GM18520 (cell line): ENCODE measurements around the gene DCLRE1A.

Experiments used
- ATAC-seq: cut with Tn5 transposase; IDR thresholded peaks from one replicate; pipeline ENCODE4 v1.9.1; 2021; ENCODE audit not compliant: unreplicated experiment

DCLRE1A gene

GRCh38 chr10:113854013-113854760 is at the start of gene DCLRE1A, which contains the start of gene NHLRC2:
Gene DCLRE1A (minus strand): TSS chr10:113854082. CDS start chr10:113853182, 900 bp downstream.
Gene NHLRC2 (plus strand): TSS chr10:113854661. CDS start chr10:113854873, 212 bp downstream.
- no peak for ATAC-seq

DNA sequence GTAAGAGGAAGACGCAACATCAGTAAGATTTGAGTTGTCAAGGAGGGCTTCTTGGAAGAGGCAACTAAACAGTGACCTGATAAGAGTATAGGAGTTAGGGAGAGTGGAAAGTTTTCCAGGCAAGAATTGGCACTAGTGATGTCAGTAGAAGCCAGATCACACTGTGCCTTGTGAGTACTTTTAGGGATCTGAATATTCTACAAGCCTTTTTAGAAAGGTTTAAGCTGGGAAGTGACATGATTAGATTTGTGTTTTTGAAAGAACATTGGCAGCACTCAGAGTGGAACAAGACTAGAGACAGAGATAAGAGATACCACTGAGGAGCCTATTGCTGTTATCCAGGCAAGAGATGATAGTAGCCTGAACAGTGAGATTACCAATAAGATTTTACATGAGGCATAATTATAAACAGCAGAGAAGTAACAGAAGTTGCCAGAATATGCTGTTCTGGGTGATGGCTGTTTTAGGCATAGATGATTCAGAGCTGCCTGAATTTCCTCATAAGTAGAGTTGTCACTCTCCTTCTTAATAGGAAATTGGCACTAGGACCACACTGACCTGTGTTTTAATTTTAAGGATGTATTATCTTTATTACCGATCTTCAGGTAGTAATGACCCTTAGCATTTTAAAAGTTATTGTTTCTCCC is 46.2 kb upstream of the DCLRE1A start:
- ATAC-seq, result no peak

DNA sequence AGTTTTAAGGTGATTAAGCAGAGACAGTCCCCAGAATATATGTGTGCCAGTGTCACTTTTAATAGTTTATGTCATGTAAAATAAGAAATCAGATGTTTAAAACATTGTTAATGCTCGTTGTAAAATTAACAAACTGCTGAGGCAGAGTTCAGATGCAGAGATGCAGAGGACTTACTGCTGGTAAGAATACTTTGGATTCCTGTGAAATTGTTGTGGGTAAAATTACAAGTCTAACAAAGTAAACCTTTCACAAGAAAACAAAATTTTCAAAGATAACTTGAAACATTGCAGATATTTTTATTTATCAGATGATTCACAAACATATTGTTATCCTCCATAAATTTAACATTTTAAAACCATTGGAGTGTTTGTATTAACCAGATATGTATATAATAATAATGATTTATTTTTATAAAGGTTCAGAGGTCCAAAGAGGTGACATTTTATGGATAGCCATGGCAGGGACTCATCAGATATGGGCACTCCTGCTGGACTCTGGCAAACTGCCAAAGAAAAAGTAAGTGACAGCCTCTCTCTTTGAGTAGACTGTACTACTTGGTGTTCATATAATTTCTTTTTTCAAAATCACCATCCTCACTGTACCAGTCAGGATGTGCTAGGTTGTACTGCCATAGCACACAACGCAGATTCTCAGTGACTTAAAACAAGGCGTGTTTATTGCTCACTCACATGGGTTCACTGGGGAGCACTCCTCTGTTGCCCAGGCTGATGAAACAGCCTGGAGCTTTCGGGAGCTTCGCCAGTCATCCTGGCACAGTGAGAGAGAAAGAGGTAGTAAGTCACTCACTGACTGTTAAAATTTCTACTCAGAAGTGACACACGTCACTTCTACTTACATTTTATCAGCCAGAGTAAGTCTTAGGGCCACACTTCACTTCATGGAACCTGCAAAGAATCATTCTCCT is 44.1 kb upstream of the DCLRE1A start:
- no peak for ATAC-seq

GRCh38 chr10:113895018-113895417 is 41.1 kb upstream of the DCLRE1A start:
- no peak for ATAC-seq

DNA sequence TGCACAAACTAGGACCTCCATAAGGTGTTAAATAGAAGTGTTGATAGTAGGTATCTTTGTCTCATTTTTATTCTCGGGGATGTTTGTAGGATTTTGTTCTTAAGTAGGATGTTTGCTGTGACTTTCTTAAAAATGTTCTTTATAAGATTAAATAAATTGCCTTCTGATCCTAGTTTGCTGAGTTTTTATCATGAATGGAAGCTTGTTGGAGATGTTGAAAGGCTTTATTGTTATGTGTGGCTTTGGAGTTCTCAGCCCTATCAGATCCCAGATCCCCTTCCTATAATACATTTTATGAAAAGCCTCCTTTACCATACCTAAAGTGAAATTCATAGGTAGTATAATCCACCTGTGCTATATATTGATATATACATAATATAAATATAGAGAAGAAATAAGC is 40.7 kb upstream of the DCLRE1A start:
- ATAC-seq, result no peak

DNA sequence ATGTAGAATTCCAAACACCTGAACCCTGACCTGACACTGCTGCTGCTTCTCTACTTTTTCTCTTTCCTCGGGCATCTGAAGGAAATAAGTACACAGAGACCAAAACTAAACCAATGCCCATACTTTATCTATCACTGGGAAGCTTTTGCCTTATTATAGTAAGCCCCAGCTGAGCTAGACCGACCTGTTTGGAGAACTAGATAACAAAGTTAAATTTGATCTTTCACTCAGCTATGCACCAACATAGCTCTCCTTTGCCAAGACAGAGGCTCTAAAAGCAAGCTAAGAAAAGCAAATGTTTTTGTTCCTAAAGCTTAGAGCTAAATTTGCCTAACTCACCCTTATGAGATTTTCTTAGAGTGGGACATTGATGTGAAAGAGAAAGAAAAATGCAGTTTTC is 39.7 kb upstream of the DCLRE1A start:
- no peak for ATAC-seq

DNA sequence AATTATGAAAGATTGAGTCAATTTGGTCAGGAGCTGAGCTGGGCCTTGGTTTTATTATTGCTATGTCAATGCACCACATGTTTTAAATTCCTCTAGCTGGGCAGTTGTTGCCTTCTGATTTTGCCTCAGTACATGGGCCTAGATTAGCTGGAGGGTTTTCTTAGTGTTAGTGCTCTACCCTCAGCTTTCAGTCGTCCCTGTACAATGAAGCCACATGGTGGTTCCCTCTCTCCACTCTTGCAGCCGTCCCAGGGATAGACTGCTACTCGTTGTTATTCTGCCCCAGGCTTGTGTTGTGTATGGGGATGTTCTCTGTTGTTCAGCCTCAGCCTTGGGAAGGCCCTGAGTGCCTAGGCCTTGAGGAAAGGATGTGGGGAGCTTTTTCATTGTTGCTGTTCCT is 37.6 kb upstream of the DCLRE1A start:
- ATAC-seq, result no peak

GRCh38 chr10:113890769-113891168 is 36.9 kb upstream of the DCLRE1A start:
- ATAC-seq, result no peak

DNA sequence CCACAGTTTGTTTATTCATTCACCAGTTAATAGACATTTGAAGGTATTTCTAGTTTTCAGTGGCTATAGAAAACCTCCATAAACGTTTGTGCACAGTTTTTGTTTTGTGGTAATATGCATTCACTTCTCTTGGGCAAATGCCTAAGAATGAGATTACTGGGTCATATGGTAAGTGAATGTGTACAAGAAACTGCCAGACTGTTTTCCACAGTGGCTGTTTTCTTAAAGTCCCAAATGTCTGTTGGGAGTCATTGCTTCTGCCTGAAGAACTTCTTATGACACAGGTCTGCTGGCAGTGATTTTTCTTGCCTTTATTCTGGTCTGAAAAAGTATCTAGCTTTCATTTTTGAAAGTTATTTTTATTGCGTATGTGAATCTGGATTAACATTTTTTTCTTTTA is 36.0 kb upstream of the DCLRE1A start:
- no peak for ATAC-seq

GRCh38 chr10:113882240-113882639 is 28.4 kb upstream of the DCLRE1A start:
- no peak for ATAC-seq

DNA sequence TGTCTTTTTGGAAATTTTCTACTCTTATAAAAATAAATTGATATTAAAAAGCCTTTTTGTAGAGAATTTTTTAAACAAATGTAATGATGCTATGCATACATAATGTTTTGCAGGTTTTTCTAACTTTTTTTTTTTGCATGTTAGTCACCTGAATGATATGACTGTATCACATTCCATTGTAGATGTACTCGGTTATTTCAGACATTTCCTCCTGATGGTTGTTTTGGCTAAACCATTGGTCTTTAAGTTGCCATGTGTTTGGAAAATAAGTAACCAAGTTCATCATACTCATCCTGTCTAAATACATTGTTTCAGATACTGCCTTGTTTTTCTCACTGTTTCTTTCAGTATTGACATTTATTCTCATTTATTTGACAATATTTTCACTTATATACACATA is 26.4 kb upstream of the DCLRE1A start:
- peak; percentile 24 for ATAC-seq

GRCh38 chr10:113879691-113880090 is 25.8 kb upstream of the DCLRE1A start:
- peak; percentile 66 for ATAC-seq

DNA sequence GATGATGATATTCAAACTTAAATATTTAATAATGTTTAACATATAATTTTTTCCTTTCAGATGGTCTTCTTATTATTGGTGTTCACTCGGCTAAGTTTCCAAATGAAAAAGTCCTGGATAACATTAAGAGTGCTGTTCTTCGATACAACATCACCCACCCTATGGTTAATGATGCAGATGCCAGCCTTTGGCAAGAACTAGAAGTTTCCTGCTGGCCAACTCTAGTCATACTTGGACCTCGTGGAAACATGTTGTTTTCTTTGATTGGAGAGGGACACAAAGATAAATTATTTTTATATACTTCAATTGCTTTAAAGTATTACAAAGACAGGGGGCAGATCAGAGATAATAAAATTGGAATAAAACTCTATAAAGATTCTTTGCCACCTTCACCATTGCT is 22.6 kb upstream of the DCLRE1A start:
- no peak for ATAC-seq

- ATAC-seq, result no peak
These were observed 21.3 kb upstream of the DCLRE1A start for GRCh38 chr10:113875212-113875611.

DNA sequence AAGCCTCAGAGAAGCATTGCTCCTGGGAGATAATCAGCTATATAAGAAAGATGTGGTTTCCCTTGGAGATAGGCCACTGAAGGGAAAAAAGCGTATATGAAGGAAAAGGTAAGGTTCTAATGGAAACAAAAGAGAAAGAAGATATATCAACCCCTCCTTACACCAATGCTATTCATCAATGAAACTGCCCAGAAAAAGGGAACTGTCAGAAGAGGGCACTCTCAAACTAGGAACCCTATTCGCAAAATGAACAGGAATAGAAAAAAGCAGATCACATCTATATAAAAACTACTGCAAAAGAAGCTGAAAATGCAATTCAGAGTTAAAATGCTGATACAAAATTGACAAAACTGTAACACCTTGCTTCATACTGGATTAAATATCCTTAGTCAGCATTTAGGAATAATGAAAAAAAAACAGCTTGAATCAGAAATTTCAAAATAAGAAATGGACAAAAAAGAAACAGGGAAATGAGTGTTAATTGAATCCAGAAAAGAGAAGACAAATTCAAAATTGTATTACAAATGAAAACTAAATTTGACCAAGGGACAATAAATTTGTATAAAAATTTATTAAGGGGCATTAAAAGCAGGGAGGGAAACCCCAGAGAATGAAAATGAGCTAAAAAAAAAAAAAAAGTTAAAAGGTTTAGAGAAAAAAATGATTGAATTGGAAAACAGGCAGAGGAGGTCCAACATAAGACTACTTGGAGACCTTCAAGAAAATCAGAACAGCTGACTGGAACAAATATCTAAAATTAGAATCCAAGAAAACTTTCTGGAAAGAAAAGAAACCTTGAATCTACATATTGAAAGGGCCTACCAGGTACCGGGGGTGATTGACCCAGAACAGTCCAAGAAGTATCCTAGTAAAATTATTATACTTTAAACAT is 18.5 kb upstream of the DCLRE1A start:
- ATAC-seq, result no peak

GRCh38 chr10:113869789-113870188 is 15.9 kb upstream of the DCLRE1A start:
- ATAC-seq, result no peak

DNA sequence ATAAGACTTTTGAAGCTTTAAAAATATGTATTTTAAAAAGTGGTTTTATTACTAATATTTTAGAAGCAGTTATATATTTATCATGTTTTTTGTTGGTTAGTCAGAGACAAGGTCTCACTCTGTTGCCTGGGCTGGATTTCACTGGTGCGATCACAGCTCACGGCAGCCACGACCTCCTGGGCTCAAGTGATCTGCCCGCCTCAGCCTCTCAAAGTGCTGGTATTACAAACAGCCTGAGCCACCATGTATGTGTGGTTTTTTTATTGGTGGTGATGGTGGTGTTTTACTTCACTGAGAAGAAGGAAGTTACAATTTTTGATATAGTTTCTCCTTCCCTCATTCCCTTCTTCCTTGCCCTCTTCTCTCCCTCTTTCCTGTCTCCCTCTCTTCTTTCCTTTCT is 14.0 kb upstream of the DCLRE1A start:
- no peak for ATAC-seq

DNA sequence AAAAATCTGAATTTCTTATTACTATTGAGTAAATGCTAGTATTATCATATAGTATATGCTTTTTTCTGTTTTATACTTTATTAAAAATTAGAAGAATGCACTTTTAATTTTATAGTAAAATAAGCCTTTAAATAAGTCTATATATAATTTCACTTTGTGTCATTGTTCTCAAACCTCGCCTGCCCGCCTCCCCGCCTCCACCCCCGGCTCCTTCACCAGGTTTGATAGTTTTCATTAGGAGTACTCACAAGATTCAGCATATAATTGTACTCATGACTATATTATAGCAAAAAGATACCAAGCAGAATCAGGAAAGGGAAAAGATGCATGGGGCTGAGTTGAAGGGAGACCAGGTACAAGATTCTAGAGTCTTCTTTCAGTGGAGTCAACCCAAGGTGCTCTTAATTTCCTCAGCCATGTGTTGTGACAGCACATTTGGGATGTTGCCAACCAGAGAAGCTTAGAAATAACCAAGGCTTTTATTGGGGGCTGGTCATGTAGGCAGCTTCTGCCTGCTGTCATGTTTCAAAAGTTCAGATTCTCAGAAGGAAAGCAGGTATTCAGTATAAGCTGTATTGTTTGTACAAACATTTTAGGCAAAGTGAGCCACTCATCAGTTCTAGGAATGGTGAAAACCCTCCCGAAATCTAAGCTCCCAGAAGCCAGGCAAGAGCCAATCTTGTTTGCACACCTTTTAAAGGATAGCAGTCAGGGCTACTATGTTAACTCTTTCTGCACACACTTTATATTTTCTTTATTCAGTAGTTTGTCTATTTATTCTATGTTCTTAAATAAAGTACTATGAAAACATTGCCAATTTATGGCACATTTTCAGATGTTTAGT is 12.9 kb upstream of the DCLRE1A start:
- no peak for ATAC-seq

- no peak for ATAC-seq
These were observed 12.0 kb upstream of the DCLRE1A start for GRCh38 chr10:113865901-113866300.

- ATAC-seq, result no peak
These were observed 5.4 kb upstream of the DCLRE1A start for GRCh38 chr10:113859261-113859660.
